NCI-H2196 (cell line): ENCODE data around the gene CCDC93.

Experiments used
- DNase-seq: peaks from one replicate; lab custom pipeline; 2025; ENCODE audit not compliant: unreplicated experiment; lab: John Stamatoyannopoulos, UW

CCDC93 gene, protein sequence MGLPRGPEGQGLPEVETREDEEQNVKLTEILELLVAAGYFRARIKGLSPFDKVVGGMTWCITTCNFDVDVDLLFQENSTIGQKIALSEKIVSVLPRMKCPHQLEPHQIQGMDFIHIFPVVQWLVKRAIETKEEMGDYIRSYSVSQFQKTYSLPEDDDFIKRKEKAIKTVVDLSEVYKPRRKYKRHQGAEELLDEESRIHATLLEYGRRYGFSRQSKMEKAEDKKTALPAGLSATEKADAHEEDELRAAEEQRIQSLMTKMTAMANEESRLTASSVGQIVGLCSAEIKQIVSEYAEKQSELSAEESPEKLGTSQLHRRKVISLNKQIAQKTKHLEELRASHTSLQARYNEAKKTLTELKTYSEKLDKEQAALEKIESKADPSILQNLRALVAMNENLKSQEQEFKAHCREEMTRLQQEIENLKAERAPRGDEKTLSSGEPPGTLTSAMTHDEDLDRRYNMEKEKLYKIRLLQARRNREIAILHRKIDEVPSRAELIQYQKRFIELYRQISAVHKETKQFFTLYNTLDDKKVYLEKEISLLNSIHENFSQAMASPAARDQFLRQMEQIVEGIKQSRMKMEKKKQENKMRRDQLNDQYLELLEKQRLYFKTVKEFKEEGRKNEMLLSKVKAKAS

DNA sequence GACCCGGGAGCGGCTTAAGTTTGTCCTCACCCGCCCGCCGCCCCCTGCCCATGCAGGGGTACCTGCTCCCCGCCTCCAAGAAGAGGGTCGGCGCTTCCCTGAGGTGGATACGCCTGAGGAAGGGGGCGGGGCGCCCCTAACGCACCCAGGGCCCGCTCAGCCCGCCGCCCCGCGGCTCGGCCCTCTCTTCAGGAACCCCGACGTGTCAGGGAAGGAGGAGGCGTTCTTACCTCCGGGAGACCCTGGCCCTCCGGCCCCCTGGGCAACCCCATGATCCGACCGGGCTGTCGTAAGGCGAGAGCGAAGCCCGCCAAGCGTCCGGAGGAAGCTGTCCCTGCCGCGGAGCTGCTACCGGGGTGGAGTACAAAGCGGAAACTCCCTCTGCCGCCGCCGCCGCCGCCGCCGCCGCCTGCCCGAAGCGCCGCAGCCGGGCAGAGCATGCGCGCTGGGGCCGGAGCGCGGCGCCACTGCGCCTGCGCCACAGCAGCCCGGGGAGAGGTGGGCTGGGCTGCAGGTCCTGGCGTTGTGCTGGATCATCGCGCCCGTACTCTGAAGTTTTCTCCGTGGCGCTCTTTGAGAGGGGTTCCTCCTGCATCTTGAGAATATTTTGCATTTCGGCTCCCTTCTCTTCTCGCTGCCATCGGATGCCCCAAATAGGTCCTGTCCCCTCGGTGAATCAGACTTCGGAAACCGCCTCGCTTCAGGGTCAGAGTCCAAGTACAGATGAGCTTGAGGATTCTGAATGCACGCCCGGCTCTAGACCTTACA lies at the start of gene CCDC93:
Gene CCDC93 (minus strand): TSS at position 347 of the 768 bp plus-strand sequence. CDS start 75 bp downstream, at position 272.
- DNase-seq = peak; percentile 87

DNA sequence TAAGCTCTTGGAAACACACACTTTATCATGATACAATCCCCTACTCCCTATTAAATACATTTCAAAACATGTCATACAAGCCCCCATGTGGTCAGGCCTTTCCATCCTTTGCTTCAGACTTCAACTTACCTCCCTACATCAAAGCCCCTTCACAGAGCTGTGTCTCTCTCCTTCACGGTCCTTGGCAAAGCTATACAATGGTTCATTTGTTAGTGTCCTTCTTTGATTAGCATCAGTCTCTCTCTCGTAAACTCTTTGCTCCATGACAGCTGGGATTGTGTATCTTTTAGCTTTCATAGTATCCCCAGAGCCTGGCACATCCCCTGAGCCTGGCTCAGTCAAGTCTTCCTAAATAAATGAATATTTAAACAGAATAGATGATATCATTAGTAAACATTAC lies 48.8 kb upstream of the CCDC93 start:
- no peak for DNase-seq

DNA sequence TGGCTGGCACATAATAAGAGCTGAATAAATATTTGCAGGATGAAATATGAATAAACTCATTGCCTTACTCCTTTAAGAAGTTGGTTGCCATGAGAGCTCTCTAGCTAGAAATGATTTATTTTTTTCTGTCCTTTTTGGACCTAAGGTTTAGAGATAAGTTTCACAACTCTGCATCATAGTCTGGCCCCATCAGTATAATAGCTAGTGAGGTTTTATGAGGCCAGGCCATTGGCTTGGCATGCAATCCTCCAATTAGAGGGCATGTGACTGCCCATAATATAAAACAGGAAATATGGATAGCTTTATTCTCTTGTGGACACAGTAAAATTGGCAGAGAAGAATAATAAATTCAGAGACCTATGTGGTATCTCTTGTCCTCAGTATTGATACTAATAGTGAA lies 48.2 kb upstream of the CCDC93 start:
- no peak for DNase-seq

DNA sequence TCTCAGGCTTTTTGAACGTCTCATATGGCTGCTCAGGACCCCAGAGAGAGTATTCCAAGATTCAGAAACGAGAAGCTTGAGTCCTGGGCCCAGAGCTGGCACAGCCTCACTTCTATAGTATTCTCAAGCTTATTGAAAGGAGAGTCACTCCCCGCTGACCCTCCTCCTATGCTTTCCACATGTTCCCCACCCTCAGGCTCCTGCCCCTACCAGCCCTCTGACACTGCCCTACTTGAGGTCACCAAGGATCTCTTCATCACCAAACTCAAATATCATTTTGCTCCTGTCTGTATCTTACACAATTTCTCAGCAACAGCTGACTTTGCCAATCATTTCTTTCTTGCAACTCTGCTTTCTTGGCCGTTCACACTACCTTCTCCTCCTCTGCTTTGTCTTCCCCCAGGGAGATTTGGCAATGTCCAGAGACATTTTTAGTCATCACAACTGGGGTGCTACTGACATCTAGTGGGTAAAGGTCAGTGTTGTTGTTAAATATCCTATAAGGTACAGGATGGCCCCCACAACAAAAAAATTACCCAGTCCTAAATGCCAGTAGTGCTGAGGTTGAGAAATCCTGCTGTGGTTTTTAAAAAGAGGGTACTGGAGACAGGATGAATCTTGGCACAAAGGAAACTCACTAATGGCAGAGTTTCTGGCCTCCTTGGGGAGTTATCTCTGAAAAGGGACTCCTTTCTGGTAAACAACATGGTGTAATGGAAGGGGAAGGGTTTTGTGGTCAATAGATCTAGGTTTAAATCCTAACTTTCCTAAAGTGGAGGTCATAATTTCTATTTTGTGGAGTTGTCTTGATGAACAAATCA lies 47.5 kb upstream of the CCDC93 start:
- peak; percentile 14 for DNase-seq

DNA sequence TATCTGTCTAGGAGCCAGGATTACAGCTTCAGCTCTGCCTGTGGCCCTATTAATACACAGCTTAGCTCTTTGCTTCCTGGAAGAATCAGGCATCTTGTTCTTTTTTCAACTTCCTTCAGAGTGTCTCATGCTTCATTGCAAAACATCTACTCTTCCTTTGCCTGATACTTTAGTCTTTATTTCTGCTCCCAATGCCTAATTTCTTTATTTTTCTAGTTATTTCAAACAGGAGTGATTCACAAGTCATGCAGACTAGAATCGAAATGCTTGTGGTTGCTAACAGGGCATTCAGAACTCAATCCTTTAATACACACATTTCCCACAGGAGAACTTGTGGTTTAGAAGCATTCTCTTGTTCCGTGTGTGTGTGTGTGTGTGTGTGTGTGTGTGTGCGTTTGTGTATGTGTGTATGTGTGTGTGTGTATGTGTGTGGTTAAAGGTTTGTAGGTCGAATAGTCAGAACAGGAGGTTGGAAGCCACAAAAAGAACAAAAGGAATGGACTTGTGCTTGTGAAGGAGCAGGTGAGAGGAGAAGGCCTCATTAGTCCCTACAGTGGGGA lies 46.1 kb upstream of the CCDC93 start:
- DNase-seq = no peak

DNA sequence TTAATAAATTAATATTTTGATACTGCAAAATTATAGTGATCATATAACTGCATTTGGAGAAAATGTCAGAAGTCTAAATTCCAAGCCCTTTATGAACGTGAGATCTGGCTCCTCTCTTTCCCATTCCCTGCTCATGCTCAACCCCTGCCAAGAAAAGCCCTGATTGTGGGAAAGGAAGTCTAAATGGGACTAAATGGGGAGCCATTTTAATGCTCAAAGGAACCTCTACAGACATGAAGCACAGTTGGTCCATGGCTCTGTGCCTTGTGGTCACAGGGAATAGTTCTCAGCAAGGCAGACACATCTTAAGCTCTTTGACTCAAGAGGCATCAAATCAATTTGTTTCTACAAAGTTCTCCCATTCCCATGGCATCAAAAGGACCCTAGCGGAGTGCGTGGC lies 45.1 kb upstream of the CCDC93 start:
- no peak for DNase-seq

DNA sequence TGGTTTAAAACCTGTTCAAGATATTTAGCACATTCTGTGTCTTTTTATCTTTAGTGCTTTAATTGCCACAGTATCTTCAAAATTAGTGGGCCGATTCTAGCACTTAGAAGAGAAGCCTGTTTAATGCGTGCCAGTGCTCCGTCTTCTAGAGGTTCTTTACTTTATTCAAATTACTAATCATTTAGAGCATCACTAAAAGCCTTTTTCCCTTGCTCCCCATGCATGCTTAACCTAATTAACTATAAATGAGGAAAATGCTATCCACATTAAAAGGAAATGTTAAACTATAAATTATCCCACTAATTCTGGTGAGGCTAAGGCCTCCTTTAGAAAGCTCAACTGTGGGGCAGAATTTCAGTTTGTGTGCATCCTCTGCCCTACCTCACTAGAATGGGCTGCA lies 42.9 kb upstream of the CCDC93 start:
- no peak for DNase-seq

DNA sequence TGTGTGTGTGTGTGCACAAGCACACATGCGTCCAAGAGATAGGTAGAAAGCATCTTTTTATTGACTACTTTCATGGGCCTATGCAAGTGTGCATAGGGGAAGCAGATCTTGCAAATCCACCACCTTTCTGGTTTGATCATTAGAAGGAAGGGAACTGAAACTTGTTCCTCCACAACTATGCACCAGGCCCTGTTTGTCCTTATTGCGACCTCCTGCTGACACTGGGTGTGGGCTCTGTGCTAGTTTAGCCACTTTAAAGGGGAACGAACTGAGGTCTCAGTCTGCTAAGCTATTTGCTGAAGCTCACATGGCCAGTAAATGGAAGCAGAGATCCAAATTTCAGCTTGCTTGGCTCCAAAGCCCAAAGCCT lies 42.3 kb upstream of the CCDC93 start:
- no peak for DNase-seq

DNA sequence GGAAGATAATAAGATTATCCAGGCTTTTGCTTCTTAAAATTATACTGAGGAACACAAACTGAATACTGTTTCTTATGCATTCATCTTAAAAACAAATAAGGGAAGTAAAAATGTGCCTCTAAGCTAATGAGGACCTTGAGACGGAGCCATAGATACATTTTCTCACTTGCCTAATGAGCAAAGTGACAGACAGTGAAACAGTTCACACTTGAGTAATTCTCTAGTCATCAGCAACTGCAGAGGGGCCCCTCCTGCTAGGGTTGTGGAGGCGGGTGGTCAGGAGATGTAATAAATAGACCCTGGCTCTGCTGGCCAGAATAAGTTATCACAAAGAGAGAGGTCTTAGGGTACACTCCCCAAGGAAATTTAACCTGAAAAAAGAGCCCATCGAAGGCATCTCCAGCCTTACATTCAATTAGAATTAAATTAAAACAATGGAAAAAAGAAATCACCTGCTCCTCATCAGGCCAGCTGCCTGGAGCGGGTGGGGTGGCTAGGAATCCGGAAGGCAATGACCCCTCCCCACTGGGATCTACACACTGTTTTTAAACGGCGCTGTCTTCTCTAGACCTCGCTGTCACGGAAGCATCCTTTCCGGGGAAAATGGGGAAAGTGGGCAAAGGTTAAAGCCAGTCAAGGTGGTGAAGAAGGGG lies 41.8 kb upstream of the CCDC93 start:
- no peak for DNase-seq

DNA sequence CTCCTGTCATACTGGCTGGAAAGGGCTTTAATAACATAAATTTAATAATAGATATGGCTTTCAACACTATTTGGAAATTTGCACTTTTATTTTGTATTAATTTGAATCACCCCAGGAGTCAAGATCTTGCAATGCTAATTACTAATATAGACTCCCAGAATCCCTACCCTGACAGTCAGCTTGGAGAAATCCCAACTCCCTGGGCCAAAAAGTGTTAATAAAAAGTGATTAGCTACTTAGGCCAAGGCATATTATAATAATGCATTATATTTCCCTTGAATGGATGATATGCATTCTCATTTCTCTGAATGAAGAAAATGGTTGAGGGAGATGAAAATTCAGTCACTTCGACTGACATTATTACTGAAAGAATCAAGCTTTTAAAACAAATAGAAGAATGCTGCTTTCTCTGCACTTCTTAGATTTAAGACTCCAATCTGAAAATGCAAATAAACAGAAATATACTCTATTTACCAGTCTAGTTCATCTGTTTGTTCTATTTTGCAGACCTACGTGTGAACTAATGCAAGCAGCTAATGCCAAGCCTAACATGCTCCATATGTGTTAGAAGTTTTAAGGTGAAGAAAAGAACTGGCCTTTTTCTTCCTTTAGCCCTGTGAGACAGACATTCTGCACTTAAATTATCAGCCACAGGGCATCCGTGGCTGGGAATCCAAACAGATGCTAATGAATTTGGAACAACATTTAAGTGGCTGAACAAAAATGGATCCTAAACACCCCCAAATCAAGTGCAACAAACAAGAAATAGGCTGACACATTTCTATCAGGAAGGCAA lies 40.5 kb upstream of the CCDC93 start:
- DNase-seq = no peak

DNA sequence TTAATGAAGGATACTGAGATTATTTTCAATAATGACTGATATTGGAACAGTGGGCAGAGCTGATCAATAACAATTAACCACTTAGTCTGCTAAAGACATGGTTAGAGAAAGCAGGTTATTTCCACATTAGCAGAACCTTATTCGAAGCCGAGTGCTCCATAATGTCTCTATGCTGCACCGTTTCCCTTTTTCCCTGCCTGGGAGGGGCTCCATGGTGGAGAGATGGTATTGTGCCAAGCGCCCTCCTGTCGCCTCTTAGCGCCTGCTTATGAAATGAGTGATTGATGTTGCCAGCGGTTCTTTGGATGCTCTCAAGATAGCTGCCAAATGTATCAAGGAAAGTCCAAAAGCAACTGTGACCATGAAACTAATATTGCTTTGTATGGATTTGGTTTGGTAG lies 39.8 kb upstream of the CCDC93 start:
- DNase-seq = no peak

DNA sequence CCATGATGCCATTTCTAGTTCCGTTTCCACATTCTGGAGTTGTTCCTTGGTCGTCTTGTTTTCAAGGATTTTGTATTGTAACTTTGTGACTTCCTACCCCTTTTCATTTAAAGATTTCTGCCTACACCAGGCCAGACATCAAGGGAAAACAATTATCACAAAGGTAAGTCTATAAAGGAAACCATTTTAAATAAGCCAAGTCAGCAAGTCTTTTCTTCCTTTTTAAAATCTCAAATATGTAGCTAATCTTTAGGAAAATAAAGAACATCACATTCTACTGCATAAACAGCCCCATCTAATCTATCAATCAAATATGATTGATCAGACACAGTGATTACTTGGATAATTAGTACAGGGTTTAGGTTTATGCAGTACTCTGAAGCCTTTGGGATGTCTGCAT lies 38.6 kb upstream of the CCDC93 start:
- no peak for DNase-seq

DNA sequence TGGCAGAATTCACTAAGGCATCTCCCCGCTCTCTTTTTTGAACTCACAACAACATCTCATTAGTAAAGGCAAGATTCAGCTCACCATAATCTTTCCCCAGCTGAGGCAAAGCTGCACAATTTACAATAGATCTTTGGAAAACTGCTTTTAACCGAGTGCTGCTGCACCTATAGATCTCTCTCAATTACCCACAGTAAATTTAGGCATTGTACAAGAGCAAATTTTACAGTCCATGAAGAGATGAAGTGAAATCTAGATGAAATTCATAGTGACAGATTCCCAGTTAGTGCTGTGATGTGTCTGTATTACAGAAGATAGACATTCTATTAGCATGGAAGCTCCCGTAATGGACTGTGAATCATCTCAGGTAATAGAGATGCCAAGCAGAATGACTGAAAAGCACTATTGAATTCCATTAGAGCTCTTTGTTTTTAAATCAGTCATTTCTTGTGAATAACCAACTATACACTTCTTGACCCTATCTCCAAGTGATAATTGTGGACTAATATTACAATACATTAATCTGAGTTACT lies 38.0 kb upstream of the CCDC93 start:
- DNase-seq = no peak

DNA sequence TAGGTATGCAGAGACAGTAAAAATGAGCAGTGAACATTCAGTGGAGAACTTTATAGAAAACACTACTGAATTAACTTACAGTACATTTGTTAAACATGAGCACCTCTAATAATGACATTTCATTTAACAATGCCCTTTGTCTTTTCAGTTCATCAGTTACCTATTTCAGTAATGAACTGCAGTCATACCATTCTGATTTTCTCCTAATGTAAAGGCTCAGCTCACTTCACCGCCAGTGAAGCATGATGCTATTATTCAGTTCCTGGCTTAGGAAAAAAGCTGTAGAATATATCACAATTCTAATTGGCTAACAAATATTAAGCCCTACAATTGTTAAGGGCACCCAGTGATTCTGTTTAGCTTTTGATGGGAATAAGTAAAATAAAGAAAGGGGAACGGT lies 37.1 kb upstream of the CCDC93 start:
- DNase-seq = no peak

DNA sequence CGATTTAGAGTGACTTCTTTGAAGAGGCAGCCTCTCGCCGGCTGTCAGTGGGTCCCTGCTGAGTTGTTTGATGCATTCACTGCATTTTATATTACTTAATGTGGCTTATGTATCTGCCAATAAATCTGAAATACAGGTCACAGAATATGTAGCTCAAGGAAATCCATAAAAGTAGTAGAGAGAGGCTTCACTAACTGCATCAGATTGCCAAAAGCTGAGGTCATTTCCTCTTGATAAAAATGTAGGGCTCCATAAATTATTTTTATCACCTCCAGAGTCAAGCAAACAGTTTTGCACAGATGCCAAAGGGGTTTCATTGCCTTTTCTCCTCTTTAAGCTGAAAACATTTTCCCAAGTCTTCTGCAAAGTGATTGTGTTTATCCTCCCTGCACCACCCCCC lies 36.5 kb upstream of the CCDC93 start:
- no peak for DNase-seq

DNA sequence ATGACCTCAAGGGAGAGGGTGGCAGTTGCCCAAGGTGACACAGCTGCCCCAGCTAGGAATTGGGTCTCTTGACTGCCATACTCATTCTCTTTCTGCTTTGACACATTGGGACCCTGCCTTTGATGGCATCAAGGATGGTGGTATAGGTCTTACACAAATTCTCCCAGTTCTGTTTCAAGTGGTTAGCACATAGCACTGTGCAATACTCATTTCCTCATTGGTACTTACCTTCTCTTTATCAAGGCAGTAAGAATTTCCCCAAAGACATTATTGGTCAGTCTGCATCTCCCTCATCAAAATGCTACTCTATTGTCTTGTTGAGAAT lies 35.9 kb upstream of the CCDC93 start:
- no peak for DNase-seq

DNA sequence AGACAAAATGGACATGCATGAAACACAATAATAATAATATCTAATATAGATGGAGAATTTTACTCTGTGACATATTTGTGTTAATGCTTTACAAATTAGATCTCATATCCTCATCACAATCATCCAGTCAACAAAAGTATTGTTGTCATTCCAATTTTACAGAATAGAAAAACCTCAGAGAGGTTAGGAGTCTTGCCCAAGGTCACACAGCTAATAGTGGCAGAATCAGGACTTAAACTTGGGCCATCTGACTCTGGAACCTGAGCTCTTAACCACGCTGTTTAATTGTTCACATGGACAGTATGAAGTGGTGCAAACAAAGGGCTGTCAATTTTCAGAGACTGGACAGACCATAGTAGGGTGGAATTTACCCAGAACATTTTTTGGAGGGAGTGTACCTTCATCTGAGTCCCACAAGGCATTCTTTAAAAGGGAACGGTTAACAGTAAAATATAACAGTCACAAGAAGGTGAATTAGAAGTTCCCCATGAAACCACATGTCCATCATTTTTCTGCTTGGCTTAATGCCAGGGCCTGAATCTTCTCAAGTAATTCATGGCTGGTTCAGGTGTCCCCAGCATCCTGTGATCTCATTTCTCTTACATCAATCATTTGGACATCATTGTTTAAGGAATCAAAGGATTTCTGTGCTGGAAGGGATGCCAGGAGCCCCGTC lies 35.4 kb upstream of the CCDC93 start:
- no peak for DNase-seq

DNA sequence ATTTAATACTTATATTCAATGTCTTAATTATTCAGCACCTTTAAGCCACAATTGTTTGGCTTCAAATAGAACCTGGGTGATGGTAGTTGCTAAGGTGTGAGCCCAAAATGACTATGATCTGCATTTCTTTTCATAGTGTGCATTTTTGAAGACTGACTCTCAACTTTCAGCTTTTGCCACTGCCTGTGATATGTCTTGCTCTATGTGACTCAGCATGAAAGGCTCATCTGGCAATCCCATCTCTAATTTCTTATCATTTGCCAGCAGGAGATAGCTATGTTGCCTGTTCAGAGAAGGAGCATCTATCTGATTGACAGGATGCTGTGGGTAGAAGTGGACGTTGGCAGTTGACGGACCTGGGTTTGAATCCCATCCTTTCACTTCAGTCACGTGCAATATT lies 34.5 kb upstream of the CCDC93 start:
- no peak for DNase-seq

DNA sequence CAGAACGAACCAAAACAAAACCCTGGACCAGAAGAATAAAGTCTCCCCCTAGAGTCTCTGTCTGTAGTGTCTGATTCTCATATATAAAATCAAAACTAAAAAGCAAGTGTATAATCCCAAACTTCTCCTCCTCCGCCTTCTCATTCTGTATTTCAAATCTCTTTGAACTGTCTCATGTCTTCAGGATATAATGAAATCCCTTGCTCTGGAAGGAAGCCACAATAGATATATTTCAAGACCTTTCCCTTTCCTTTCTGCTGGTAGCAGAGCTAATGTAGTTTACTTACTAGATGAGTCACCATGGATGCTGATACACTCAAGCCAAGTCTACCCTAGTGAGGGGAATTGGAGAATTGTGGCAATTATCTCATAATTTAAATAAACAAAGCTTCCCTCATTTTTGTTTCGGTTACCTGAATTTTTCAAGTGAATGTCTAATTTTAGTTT lies 33.5 kb upstream of the CCDC93 start:
- no peak for DNase-seq
